UCSD-AML1 (cell line): Measurements from ENCODE around the gene KRT38.
"Not testable (repeated sequence)": the region's sequence is repeated elsewhere in the genome, so short reads cannot be mapped to it uniquely, and the experiment has no call there.

Source experiments
- DNase-seq: peaks from one replicate; lab custom pipeline; 2025; ENCODE audit not compliant: unreplicated experiment; lab: John Stamatoyannopoulos, UW

The KRT38 gene

DNA sequence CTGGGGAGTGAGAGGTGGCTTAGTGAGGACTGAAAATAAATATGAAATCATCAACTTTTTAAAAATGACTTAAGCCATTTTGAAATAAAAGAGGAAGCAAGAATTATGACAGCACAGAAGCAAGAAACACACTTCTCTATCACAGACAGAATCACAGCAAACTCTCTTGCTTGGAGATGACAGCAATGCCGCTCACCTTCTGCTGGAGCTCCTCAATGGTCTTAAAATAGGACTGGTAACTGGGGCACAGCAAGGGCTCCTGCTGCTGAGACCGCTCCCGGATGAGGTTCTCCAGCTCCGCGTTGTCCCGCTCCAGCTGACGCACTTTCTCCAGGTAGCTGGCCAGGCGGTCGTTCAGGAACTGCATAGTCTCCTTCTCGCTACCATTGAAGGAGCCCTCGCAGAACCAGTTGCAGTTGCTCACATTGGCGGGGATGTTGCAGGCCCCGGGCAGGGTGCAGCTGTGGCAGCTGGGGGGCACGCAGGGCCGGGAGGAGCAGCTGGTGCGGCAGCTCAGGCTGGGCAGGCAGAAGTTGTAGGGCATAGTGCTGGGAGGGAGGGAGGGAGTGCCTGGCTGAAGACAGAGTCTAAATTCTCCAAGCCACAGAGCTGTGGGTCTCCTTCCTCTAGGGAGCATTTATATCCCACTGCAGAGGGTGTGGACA is 43.7 kb downstream of the KRT38 start, which contains the start of gene KRT31:
TSS of gene KRT31 (minus strand) at position 613 of the 665 bp plus-strand sequence. CDS start at position 544, 69 bp downstream.
- DNase-seq, result no peak

DNA sequence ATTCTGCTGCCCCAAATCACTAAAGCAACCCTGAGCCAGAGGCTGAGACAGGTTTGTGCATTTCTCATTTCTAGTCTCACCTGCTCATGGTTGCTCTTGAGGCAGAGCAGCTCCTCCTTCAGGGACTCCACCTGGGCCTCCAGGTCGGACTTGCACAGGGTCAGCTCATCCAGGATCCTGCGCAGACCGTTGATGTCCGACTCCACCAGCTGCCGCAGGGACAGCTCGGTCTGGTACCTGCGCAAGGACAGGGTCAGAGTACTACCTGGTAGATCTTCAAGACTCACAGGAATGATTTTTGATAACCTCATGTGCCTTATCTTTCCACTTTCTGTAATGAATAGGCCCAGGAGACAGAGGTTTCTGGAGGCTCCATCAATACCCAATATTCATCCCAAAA is 44.4 kb downstream of the KRT38 start:
- DNase-seq, result no peak

DNA sequence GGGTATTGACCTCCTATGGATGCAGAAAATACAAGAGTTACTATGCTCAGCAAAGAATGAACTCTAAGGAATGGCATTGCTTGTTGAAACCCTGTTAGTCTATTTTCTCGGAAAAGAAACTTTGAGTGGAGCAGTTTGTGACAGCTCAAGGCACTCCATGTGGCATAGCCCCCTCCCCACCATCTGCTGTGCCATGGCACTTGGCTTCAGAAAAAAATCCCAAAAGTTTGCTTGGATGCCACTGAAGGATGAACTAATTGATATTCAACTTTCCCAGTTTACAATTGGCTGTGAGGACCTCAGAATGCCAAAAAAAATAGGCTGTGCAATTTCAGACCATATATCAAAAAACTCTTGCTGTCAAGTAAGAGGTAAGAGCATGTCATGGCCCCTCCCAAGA is 45.2 kb downstream of the KRT38 start:
- DNase-seq, result no peak

DNA sequence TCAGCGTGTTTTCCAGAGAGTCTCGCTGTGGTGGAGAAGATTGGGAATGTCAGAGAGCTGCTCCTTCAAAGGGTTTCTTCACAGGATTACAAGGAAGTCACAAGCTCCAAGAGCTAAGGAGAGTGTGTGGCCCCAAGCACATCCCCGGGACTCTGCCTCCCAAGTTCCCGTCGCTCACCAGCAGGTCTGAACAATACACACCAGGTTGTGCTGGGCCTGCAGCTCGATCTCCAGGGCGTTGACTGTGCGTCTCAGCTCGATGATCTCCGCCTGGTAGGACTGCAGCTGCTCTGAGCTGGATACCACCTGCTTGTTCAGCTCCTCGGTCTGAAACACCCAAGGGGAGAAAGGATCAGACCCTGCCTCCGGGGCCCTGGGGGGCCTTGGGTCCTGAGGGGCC is 45.7 kb downstream of the KRT38 start:
- not testable (repeated sequence) for DNase-seq

DNA sequence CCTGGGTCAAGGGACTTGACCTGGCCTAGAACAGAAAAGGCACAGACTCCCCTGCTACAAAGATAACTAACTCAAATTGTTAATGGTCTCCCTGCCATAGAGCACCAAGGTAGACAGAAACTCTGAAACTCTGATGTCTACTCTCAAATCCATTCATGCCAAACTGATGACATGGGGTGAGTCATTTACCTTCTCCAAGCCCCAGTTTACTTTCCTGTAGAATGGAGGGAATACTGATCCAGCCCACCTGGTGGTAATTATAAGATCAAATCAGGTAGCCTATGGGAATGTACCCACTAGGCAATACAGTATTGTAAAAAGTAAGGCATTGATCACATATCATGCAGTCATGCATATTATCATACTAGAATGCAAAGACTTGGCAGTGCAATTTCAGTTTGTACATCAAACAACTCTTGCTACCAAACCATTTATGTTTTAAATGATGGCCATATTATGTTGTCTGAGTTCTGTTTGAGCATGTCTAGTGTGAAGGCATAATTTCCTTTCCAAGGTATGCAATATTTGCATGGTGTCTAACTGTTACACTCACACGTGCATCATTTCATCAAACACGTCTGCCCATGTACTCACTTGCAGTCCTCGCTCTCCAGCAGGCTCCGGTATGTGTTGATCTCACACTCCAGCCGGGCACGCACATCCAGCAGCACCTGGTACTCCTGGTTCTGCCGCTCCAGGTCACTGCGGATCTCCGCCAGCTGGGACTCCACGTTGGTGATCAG is 46.4 kb downstream of the KRT38 start:
- DNase-seq, result no peak

DNA sequence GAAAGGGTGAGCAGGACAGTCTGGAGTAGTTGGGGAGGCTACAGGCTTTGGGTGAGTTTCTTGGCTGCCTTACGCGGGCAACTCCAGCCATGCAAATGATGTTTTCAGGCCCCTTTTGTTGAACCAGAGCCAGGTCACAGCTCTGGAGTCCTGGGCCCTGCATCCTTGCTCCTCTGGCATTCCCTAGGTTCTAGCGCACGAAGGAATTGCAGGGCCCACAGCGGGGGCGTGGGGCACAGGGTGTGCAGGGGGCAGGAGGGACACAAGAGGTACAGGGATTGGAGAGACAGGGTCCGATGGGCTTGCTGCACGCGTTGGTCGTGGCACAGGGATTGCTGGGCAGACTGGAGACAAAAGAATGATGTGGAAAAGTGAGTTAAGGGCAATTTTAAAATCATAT is 47.0 kb downstream of the KRT38 start:
- no peak for DNase-seq

DNA sequence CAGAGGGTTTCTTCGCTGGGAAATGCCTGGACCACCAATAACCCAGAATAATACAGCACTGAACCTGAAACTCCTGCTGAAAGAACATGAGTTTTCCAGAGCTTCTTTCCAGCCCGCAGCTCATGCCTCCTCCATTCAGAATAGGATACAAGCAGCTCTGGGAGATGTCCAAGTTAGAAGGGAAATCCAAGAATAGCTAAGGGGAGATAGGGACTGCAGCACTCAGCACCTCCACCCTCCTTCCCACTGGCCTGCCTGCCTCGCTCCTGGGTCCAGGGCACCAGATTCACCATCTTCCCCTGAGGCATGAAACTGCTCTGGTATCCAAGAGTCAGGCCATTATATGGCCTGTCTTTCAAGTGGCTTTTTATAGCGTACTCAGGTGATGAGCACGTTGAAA is 47.5 kb downstream of the KRT38 start:
- no peak for DNase-seq

DNA sequence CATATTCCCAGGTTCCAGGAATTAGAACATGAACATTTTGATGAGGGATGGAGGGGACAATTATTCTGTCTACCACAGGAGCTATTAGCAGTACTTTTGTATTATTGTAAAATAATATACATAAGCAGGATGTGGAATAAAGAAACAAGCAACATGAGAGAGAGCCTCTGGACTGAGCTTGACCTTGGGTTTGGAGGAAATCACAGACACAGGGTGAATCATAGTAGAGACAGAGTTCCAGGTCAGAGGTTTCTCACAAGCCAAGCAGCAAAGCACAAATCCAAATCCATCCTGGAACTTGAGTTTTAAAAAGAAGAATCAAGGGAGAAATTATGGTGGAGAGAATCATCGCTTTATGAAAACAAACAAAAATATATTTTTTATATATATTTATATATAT is 48.5 kb downstream of the KRT38 start:
- no peak for DNase-seq

DNA sequence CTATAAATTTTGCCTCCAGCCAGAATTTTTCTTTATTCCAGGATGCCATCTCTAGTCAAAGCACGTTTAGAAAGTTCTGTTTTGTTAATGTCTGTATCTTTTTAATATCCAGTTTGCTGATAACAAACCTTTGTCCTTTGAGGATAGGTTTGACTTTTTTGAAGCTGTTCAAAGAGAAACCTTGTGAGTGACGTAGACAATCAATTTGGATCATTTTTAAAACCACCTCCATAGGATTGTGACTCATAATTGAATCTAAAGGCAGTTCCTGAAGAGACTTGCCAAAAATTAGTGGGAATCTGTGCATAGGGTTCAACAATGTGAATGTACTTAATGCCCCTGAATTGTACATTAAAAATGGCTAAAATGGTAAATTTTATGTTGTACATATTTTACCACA is 49.2 kb downstream of the KRT38 start:
- no peak for DNase-seq

DNA sequence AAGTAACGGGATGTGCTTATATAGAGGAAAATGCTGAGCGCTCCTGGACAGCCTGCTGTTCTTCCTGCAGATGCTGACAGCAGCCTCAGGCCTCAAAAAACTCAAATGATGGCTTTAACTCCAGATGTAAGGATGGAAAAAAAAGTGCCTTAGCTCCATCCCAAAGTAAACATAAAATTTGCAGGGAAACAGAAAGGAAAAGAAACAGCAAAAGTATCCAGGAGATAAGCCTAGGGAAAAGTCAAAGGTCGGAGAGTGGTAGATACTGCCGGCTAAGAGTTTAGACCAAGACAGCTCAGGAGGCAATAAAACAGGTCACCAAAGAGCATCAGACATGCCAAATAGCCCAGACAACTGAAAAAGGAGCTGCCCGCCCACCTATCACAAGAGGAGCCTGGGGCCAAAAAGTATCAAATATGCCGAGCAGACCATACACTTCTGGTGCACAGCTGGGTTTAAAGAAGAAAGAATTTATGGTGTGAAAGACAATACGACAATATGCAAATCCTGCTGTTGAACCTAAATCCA is 50.3 kb downstream of the KRT38 start:
- no peak for DNase-seq

DNA sequence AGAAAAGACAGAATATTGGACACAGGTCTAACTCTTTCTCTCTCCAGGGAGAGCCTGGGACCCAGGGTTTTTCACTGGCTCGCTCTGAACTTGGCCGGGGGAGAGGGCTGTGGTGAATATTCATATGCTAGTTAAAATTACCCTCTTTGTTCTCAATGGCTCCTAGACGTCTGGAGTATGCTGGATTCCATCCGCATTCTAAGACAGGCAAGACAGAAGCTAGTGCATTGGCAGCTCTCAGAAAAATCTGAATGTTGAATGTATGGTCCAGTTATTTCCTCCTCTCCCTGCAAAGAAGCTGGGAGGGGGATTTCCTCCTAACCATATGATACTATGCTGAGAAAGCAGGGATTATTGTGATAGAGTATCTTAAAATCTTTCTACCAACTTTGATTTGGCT is 53.1 kb downstream of the KRT38 start:
- no peak for DNase-seq

DNA sequence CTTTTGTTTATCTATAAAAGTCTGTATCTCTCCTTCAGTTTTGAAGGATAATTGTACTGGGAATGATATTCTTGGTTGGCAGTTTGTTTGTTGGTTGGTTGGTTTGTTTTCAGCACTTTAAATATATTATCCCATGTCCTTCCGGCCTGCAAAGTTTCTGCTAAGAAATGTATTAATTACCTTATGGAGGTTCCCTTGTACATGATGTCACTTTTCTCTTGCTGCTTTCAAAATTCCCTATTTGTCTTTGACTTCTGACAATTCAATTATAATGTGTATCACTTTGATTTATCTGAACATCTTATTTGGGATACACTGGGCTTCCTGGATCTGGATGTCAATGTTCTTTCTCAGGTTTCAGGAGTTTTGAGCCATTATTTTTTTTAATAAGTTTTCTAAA is 54.6 kb downstream of the KRT38 start:
- DNase-seq, result no peak
